NK-92 (cell line): ENCODE measurements around the gene IFI44.

Source experiments
- DNase-seq: peaks from one replicate; lab custom pipeline; 2025; ENCODE audit not compliant: unreplicated experiment; lab: John Stamatoyannopoulos, UW

Gene IFI44

DNA sequence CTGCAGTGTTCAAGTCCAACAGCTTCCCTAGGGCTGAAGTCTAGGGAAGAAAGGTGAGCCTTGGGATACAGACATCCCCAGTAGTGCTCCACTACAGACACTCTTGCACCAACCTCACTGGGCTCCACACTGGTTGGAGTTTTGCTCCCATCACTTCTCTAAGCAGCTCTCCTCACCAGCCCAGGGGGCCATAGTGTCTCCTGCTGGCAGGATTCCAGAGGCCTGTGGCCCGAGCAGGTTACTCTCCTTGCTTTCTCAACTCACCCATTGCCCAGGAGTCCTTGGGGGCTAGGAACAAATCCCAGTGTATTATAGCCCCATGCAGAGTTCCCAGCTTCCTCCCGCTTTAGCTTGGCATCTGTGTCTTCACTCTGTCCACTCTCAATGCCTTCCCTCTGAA lies 52.8 kb downstream of the IFI44 start:
- DNase-seq = no peak

- DNase-seq = no peak
Observed at GRCh38 chr1:78703806-78704205, 54.2 kb downstream of the IFI44 start.

- DNase-seq = no peak
Observed at GRCh38 chr1:78712467-78713051, 62.9 kb downstream of the IFI44 start.

DNA sequence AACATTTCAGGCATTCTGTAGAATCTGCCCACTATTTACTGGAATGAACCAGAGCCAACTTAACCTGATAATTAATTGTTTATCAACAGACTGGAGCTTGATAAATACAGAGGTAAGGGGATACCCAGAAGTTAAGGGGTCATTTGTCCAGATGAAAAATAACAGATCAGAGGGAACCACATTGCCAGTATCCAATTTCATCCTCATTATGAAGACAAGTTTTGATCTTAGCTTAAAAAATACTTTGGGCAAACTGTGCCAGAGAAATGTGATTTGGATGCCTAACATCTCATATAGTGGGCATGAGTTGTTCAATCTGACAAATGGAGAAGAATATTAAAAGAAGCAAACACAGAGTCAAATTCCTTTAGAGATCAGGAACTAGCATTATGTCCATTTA lies 63.7 kb downstream of the IFI44 start:
- no peak for DNase-seq
